Spleen (tissue), 11 donors: ENCODE data around the gene ADGRV1. TPM values are rescaled to one million over a fixed set of nuclear protein-coding genes. Genes with fewer than 3 reads are reported as not detected.

ENCODE experiments used
- DNase-seq: peaks from one replicate; pipeline ENCODE4 v3.0.0-alpha.2; 2020
- H3K27ac ChIP-seq, 8 donors: fragments of 200-600 bp; sonication (generic) in 7 of 8; 1 replicate in 4 of 8; 2 replicates in 4 of 8; pipeline versions ENCODE4 v1.5.0 to v1.8.0; 2016 to 2021; ENCODE audit warnings: inconsistent platforms in 4 of 8, mild to moderate bottlenecking in 4 of 8, moderate library complexity in 1 of 8
- H3K27me3 ChIP-seq, 7 donors: fragments of 200-600 bp; sonication (generic) in 6 of 7; replicated peaks in 1 of 7; 1 replicate in 4 of 7; 2 replicates in 3 of 7; pipeline versions ENCODE4 v1.5.0 to v1.8.0; 2016 to 2021; ENCODE audit warnings: inconsistent platforms in 3 of 7, mild to moderate bottlenecking in 1 of 7
- H3K36me3 ChIP-seq, 6 donors: fragments of 200-600 bp; sonication (generic) in 5 of 6; 1 replicate in 4 of 6; 2 replicates in 2 of 6; pipeline versions ENCODE4 v1.5.0 to v1.8.0; 2016 to 2021; ENCODE audit warnings: inconsistent platforms in 2 of 6
- H3K4me1 ChIP-seq, 6 donors: fragments of 200-600 bp; sonication (generic) in 5 of 6; 1 replicate in 3 of 6; 2 replicates in 3 of 6; pipeline versions ENCODE4 v1.5.0 to v1.8.0; 2016 to 2021; ENCODE audit warnings: inconsistent platforms in 3 of 6
- H3K4me3 ChIP-seq, 8 donors: fragments of 200-600 bp; sonication (generic) in 7 of 8; 1 replicate in 4 of 8; 2 replicates in 4 of 8; pipeline versions ENCODE4 v1.5.0 to v1.8.0; 2016 to 2021; ENCODE audit warnings: inconsistent platforms in 4 of 8, mild to moderate bottlenecking in 4 of 8, moderate library complexity in 2 of 8
- H3K9me3 ChIP-seq, 8 donors: fragments of 200-600 bp; sonication (generic) in 7 of 8; 1 replicate in 4 of 8; 2 replicates in 4 of 8; pipeline versions ENCODE4 v1.5.0 to v1.8.0; 2016 to 2021; ENCODE audit warnings: inconsistent platforms in 4 of 8
- POLR2A ChIP-seq, 3 donors: fragments of 450-650 bp; IDR thresholded peaks; one replicate each; pipeline ENCODE4 v1.5.1; 2017; ENCODE audit warnings: antibody characterized with exemption in 3 of 3, mild to moderate bottlenecking in 1 of 3
- POLR2AphosphoS5 ChIP-seq, 3 donors: sonication (generic); formaldehyde crosslinking; IDR thresholded peaks; one replicate each; pipeline ENCODE4 v1.5.1; 2017; ENCODE audit warnings: antibody characterized with exemption in 3 of 3
- WGBS, 5 donors: extraction: QIAGEN DNeasy Blood & Tissue Kit in 3 of 5; methylation state at CpG; one replicate each; pipeline versions ENCODE4 v1.1.5 to v1.1.7; 2013 to 2018; 5-methylcytosine and 5-hydroxymethylcytosine counted together
- intact Hi-C: fragments of 100-400 bp; cut with DNase I; formaldehyde crosslinking; loops from one replicate; pipeline ENCODE4 v1.15.0; 2023; ENCODE audit warnings: low total_unique reads
- polyA plus RNA-seq, 3 donors: library from polyadenylated mRNA; stranded (reverse); fragments of 200-250 nt; gene quantifications; one replicate each; pipeline ENCODE4 v1.2.1, GENCODE V29; 2013
- total RNA-seq, 7 donors: library from RNA; depleted of rRNA in 3 of 7; stranded (reverse); fragments of >200 nt in 3 of 7; fragmentation: NEBNext Ultra II Directional in 4 of 7; extraction: Animal tissue kit (Norgen Biotek cat#: 25700) in 4 of 7; gene quantifications; one replicate each; pipeline versions ENCODE4 v1.1.0 to v1.2.1, GENCODE V29; 2016 to 2021
- TF ChIP-seq, protein P1 (sequence below), 11 experiments: fragments of 200-600 bp in 7 of 11; fragments of 450-650 bp in 4 of 11; sonication (generic) in 4 of 11; IDR thresholded peaks in 8 of 11; conservative IDR thresholded peaks in 3 of 11; 1 replicate in 7 of 11; 2 replicates in 4 of 11; pipeline versions ENCODE4 v1.4.0 to v1.8.0; 2016 to 2021; ENCODE audit warnings: antibody characterized with exemption in 11 of 11, inconsistent platforms in 4 of 11, mild to moderate bottlenecking in 1 of 11
- donor health status: healthy with polysubstance abuse.
- donor health status: DM: no; HTN: no; CAD: no; lungs with moderate emphysema.
- donor health status: DM: no; HTN: no; CAD: no.
- donor health status: Bipolar disorder and iron deficiency.
- donor health status: healthy.
- donor health status: DM: no; HTN: no; CAD: no.
- donor health status: DM: yes; HTN: yes; CAD: no.

ADGRV1 gene
- total and polyA plus RNA-seq, 10 donors: 0.08 to 0.69 (median 0.28) TPM; not detected in 3

DNA sequence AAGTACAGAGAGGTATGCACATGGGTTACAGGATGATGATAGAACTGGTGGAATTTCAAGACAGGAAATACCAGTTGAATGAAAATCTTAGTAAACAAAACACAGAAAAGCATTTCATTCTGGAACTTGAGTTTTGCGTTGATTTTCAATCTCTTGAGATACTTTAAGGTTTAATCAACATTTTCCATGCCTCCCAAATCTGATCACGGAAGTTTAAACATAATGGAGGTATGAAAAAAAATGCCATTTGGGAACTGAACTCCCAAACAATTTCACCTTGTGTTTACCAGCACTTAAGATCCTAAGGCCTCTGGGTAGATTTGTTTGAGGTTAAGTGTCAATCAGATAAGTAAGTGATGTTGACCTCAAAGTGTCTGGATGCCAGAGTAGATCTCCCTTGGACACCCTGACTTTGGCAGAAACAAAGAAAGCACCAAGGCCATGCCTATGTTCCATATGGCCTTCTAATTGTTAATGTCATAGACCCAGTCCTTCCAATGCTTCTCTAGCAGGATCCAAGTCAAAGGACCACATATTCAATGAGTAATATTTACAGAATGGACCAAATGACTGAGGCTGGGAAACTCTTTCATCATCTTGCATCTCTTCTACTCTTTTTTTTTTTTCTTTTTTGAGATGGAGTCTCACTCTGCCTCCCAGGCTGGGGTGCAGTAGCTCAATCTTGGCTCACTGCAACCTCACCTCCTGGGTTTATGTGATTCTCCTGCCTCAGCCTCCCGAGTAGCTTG lies 607.6 kb downstream of the ADGRV1 start:
- Histone ChIP-seq H3K4me1 (peaks cover 5 to 24% (median 15%) of the 10 kb centered on the region in 6 donors), H3K4me3 (no peak overlapping the region), H3K9me3 (no peaks in the 10 kb centered on the region), H3K36me3 (no peaks in the 10 kb centered on the region), H3K27ac (no peak overlapping the region), H3K27me3 (no peaks in the 10 kb centered on the region)
- intact Hi-C loops: no loop called here
- TF ChIP-seq, protein P1, sequence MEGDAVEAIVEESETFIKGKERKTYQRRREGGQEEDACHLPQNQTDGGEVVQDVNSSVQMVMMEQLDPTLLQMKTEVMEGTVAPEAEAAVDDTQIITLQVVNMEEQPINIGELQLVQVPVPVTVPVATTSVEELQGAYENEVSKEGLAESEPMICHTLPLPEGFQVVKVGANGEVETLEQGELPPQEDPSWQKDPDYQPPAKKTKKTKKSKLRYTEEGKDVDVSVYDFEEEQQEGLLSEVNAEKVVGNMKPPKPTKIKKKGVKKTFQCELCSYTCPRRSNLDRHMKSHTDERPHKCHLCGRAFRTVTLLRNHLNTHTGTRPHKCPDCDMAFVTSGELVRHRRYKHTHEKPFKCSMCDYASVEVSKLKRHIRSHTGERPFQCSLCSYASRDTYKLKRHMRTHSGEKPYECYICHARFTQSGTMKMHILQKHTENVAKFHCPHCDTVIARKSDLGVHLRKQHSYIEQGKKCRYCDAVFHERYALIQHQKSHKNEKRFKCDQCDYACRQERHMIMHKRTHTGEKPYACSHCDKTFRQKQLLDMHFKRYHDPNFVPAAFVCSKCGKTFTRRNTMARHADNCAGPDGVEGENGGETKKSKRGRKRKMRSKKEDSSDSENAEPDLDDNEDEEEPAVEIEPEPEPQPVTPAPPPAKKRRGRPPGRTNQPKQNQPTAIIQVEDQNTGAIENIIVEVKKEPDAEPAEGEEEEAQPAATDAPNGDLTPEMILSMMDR (IDR thresholded peaks at IDR 0.05 in 8 of 11, conservative IDR thresholded peaks at IDR 0.05 in 3 of 11): no peak
- TF ChIP-seq POLR2A (IDR thresholded peaks at IDR 0.05) (no peak), POLR2AphosphoS5 (IDR thresholded peaks at IDR 0.05) (no peak)
- no peak for DNase-seq
- 86 to 94% (median 90%) methylated on average over 3 of the region's 3 CpGs for WGBS, 5 donors

DNA sequence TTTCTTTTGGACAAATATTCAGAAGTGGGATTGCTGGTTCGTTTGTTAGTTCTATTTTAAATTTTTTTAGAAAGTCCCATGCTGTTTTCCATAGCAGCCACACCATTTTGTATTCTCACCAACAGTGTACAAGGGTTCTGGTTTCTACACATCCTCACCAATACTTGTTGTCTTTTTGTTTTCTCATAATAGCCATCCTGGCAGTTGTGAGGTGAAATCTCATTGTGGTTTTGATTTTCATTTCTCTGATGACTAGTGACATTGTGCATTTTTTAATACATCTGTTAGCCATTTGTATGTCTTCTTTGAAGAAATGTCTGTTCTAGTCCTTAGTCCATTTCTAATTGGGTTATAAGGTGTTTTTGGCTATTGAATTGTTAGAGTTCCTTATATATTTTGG lies 610.3 kb downstream of the ADGRV1 start:
- Histone ChIP-seq H3K4me3 (no peak overlapping the region), H3K9me3 (no peaks in the 10 kb centered on the region), H3K4me1 (no peaks in the 10 kb centered on the region), H3K36me3 (no peaks in the 10 kb centered on the region), H3K27ac (no peak overlapping the region), H3K27me3 (no peaks in the 10 kb centered on the region)
- 48 to 83% (median 69%) methylated on average over 1 of the region's 1 CpG for WGBS, 5 donors
- TF ChIP-seq POLR2A (IDR thresholded peaks at IDR 0.05) (no peak), POLR2AphosphoS5 (IDR thresholded peaks at IDR 0.05) (no peak)
- TF ChIP-seq, protein P1 (IDR thresholded peaks at IDR 0.05 in 8 of 11, conservative IDR thresholded peaks at IDR 0.05 in 3 of 11): no peak
- no peak for DNase-seq
- intact Hi-C loops: no loop called here

DNA sequence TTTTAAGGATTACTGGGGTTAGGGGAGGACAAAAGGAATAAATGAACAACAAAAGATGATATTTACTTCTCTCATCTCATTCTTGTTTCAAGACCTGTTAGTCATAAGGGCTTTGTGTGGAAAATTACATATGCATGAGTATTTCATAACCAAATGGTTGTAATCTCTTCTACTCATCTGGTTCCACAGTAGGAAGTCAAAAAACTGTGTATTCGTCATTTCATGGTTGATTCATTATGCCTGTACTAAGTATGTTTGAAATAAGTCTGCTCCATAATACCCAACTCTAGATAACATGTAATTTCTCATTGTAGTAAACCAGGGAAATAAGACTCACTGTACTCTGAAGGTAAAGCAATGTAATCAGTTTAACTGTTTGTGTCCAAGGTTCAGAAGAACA lies 611.7 kb downstream of the ADGRV1 start:
- Histone ChIP-seq H3K27ac (peak overlapping the region in 2 of 8 donors; percentile 6 to 25), H3K27me3 (no peaks in the 10 kb centered on the region), H3K4me3 (no peak overlapping the region), H3K4me1 (no peaks in the 10 kb centered on the region), H3K36me3 (no peaks in the 10 kb centered on the region), H3K9me3 (no peaks in the 10 kb centered on the region)
- 0 to 29% (median 0%) methylated on average over 1 of the region's 1 CpG for WGBS, 5 donors
- no peak for DNase-seq
- intact Hi-C loops: no loop called here
- TF ChIP-seq POLR2A (IDR thresholded peaks at IDR 0.05) (no peak), POLR2AphosphoS5 (IDR thresholded peaks at IDR 0.05) (no peak)
- TF ChIP-seq, protein P1 (IDR thresholded peaks at IDR 0.05 in 8 of 11, conservative IDR thresholded peaks at IDR 0.05 in 3 of 11): no peak

DNA sequence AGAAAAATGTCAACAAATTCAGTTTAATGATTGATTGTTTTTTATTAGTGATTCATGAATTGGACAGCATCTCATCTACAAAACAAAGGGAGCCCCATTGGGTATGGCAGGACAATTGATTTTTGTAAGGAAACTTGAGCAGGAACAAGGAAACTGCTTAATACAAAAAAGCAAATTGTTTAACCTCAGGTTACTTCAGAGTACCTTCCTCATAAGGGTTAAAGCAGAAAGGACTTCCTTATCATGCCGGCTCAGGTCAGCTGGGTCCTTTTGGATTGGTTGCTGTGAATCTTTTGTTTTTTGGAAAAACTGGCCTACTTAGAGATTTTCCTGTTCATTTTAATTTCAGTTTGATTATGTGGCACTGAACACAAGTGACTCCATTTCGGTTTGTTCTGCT lies 612.7 kb downstream of the ADGRV1 start:
- no peak overlapping the region for H3K27ac ChIP-seq
- H3K4me1 ChIP-seq: no peaks in the 10 kb centered on the region
- no peak overlapping the region for H3K4me3 ChIP-seq
- 66 to 81% (median 68%) methylated on average over 2 of the region's 2 CpGs for WGBS, 5 donors
- no peak for DNase-seq
- H3K27me3 ChIP-seq: no peaks in the 10 kb centered on the region
- no peaks in the 10 kb centered on the region for H3K36me3 ChIP-seq
- intact Hi-C loops: no loop called here
- H3K9me3 ChIP-seq: no peaks in the 10 kb centered on the region
- TF ChIP-seq, protein P1 (IDR thresholded peaks at IDR 0.05 in 8 of 11, conservative IDR thresholded peaks at IDR 0.05 in 3 of 11): no peak
- TF ChIP-seq POLR2AphosphoS5 (IDR thresholded peaks at IDR 0.05) (no peak), POLR2A (IDR thresholded peaks at IDR 0.05) (no peak)
